NOMO-1 (cell line): Measurements from ENCODE around the gene YRDC.
A peak's percentile ranks its signal among the peaks of the same experiment; 100 is the strongest.
"Not testable (repeated sequence)": the region's sequence is repeated elsewhere in the genome, so short reads cannot be mapped to it uniquely, and the experiment has no call there.

Source experiments
- DNase-seq, 2 experiments: peaks; one replicate each; lab custom pipeline; 2025; ENCODE audit not compliant: unreplicated experiment in 2 of 2; lab: John Stamatoyannopoulos, UW

Gene YRDC

DNA sequence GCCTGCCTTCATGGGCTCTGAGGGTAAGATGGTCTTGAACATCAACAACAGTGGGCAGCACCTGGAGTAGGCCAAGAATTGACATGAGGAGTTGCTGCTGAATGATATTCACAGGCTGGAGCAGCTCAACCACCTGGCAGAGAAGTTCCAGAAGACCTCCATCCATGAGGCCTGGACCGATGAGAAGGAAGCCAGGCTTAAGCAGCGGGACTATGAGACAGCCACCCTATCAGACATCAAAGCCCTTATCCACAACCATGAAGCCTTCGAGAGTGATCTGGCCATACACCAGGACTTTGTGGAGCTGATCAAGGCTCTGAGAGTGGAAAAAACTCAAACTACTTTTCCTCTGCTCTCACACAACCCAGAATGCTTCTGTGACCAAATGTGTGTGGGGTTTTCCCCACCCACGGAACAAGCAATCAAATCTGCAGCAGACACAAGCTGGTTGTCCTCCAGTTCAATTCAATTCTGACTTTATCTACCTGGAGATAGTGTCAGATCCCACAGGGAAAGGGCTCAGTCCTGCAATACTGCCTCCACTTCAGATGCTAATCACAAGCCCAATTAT, 31.0 kb downstream of the YRDC start:
- DNase-seq = no peak

DNA sequence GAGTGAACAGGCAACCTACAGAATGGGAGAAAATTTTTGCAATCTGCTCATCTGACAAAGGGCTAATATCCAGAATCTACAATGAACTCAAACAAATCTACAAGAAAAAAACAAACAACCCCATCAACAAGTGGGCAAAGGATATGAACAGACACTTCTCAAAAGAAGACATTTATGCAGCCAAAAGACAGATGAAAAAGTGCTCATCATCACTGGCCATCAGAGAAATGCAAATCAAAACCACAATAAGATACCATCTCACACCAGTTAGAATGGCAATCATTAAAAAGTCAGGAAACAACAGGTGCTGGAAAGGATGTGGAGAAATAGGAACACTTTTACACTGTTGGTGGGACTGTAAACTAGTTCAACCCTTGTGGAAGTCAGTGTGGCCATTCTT, 36.6 kb downstream of the YRDC start:
- DNase-seq = not testable (repeated sequence)

DNA sequence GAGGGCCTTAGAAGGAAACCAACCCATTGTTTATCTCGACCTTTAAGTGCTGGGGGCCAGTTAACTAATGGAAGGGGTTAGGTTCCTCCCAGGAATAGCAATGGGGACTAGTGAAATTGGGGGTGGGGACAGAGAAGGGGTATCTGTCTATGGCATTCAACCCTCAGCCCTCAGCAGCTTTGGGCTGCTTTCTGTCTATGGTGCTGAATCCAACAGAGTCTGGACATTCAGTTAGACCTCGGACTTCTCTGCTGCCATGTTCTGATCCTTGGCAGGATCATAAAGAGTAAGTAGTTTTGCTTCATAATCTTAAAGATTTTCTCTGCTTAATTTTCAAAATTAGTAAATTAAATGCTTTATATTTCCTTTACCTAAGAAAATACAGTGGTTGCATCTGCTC, 40.5 kb downstream of the YRDC start:
- no peak for DNase-seq

DNA sequence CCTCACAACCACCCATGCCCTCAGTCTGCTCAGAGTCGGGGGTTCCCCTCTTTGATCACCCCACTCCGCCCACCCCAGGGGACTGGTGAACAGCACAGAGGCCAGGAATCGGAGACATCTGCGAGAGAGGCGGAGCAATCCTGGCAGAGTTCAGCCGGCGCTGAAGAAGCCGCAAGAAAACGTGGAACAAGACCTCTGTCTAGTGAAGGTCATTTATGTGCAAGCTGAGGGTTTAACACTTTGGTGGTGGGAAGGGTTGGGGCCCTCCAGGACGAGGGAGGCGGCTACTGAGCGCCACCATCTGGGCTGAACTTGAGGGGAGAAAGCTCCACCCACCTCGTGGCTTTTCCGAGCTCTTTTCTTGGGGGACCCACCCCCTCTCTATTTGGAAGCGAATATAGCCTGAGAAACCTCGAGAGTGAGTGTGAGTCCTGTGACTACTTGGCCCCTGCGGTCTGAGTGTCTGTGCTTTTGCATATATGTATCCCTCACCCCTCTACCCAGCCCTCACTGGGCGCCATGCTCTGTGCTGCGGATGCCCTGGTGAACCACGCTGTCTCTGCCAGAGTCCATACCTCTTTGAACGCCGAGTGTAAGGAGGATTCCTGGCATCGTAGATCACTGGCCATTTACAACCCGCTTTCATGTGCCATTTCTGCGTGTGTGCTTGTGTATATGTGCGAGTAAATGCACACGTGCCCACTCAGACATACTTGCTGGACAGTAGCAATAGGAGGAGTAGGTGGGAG, 41.9 kb downstream of the YRDC start:
- no peak for DNase-seq

DNA sequence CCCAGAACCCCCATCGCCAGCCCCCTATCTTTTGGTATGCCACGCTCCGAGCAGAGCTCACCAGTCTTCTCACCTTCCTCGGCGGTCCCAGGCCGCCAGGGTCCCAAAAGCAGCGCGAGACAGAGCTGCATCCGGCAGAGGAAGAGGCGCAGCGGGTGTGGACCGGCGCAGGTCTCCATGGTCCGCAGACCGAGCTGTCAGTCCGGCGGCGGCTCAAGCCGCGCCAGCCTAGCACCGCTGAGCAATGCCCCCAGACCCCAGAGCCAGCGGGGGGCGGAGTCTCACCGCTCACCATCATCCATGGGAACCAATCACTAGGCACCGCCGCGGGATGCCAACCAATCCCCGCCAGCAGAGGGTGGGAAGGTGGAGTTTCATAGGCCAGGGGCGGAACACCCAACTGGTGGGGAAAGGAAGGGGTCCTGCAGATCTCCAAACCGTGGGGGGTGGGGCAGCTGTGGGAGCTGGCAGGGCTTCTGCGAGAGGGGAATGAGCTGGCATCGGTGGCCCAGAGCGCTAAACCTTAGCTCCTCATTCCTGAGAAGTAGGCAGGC, 43.0 kb downstream of the YRDC start, which contains the start of gene EPHA10:
TSS of gene EPHA10 (minus strand) at position 233 of the 554 bp plus-strand sequence. CDS start at position 179, 54 bp downstream.
- no peak for DNase-seq

DNA sequence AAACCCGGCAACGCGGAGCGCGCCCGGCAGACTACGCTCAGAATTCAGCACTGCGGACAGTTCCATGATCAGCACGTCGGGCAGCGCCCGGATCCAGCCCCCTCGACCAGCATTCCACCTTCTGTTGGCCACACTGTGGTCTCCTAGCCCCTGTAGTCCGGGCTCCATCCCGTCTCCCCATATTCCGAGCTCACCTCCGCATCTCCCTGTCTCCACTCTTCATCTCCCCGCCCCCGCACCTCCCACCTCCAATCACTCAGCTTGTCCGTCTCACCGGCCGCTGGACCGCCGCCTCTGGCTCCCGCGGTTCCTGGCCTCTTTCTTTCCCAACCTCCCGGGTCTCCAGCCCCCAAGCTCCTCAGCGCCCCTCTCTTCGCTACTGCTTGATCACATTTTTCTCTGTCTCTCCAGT, 43.6 kb downstream of the YRDC start:
- peak; percentile 14 to 15 for DNase-seq

DNA sequence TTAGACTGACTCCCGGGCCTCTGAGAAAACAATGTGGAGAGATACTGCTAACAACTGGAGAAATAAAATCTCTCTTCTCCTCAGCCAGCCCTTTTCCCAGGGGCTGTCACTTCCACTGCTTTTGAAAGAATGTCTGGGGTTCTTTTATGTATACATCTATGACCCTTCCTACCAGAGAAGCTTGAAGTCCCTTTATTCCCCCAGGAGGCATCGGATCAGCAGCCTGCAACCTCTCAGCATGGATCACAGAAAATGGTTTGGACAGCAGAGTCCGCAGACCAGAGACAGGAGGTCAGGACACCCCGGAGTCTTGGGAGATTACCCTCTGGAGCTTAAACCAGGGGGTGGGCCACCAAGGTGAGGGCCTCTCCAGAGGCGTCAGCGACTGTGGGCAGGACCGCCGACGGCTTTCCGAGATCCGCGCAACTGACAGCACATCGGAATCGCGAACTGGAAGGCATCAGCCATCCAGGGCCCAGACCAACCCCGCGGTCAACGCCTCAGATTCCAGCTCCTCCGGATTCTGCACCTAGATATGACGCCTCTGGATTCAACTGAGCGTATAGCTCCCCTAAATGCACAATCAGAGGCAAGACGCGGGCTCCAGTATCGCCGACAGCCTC, 44.1 kb downstream of the YRDC start:
- no peak for DNase-seq

DNA sequence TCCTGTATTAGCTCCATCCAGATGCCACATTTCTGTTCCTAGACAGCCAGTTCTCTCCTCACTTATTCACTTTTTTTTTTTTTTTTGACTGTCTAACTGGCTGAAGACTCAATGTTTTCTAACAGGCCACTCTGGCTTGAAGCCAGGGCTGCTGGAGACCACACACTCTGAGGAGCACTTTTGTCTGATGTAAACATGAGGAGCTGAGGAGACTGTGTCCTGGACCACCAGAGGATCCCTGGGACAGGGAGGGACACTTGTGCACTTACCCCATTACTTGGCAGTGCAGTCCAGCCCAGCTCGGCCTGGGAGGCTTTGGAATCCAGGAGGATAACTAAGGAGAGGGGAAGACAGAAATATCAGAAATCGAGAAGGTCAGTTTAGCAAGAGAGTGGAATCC, 45.5 kb downstream of the YRDC start:
- no peak for DNase-seq

DNA sequence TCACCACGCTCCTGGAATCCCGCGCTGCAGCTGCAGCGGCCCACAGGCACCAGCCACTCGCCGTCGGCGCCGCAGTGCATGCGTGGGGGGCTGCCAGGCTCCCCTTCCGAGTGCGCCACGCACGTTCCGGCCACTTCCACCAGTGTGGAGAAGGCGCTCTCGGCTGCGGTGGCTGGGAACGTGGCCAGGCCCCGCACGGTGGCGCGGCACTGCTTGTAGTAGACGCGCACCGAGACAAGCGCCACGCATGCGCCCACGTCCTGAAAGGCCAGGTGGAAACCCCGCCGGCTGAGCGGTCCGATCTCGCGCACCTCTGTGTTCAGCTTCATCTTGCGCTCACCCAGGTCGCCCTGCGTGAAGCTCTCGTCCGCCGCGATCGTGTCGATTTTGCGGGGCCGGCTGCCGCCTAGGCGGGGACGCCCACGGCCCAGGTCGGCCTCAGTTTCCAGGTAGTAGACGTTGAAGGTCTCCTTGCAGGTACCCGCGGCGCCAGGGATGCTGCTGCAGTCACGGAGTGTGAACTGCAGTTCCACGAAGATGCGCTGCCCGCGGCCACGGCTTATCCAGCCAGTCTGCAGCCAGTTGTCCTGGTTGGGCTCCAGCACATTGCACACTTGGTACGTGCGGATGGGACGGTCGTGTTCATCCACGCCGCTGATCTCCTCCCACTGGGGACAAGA, 46.5 kb downstream of the YRDC start:
- no peak for DNase-seq

DNA sequence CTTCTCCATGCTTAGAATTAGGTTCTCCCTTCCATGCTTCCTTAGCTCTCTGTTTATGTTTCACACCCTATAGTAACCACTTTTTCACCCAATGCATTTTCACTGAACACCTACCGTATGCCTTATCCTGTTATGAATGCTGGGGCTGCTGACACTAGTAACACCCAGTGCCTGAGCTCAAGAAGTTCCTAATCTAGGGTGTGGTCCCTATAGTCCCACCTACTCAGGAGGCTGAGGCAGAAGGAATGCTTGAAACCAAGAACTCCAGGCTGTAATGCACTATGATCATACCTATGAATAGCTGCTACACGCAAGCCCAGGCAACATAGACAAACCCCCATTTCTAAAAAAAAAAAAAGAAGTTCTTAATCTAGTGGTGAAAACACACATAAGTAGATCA, 48.6 kb downstream of the YRDC start:
- no peak for DNase-seq

DNA sequence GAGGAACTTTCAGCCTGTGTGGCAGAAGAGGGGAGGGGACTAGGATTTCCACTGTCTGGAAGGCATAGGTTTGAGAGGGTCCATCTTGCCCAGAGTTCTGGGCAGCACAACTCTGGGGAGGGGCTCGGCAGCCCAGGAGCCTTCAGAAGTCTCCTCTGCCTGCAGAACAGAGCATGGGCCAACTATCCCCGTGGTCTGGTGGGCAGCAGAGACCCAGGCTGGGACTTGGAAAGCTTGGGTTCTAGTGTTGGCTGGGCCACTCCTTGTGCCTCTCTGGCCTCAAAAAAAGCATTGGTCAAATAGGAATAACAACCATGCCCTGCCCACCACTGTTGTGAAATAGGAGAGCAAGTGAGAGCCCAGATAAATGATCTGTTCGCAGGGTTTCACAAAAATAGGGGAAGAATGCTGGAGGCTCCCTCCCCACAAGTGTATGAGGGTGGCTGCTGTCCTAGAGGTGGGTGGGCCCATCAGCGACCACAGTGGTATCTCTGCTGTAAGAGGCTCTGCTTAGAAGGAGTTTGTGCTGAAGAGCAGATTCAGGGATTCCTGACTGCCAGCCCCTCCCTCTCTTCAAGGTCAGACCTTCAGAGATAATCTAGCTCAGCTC, 52.0 kb downstream of the YRDC start:
- DNase-seq = no peak

DNA sequence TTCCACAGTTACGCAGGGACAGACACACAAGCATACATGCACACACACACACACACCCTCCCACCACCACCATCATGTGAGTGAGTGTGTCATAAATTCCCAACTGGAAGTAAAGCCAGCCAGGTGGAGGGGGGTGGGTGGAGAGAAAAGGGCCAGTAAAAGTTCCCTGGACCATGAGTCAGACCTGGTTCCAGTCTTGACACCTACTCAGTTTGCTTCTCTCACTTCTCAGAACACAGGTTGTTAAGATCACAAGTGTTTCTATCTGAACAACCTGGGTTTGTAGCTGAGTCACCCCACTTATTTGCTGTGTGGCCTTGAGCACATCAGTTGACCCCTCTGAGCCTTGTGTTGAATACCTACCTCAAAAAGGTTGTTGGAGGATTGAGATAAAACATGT, 52.7 kb downstream of the YRDC start:
- DNase-seq = no peak

DNA sequence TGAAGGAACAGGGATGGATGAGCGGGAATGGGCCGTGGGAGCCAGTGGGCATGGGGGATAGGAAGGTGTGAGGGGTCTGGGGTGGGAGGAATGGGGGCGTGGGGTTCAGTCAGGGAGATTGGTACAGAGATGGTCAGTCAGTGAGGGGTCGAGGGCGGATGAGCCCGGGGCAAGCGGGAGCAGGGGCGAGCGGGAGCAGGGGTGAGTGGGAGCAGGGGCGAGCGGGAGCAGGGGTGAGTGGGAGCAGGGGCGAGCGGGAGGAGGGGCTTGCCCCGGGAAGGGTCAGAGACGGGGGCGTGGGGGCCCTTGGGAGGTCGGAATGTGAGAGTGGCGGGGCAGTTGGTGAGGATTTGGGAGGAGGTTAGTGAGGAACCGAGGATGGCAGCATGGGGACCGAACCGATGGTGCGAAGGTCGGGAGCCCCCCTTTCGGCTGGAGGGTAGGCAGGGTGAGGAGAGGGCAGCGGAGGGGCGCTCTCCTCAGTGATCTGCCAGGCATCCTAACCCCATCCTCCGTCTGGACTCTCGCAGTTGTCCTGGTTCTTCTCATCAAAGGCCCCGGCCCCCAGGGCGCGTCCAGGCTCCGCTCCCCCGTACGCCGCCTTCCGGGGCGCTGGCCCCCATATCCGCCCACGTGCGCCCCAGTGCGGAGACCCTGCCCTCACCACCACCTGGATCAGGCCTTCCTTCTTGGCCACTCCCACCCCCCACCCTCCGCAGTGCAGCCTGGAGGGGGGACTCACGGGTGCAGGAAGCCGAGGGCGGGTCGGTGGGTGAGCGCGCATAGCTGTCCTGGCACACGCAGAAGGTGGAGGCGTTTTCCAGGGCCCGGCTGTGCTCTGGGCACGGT, 54.3 kb downstream of the YRDC start:
- DNase-seq = no peak
